Upper lobe of left lung (tissue), 4 donors: Measurements from ENCODE around the gene SPTLC3.

Experiments
- EP300 ChIP-seq, 4 donors: sonication (generic); formaldehyde crosslinking; IDR thresholded peaks; one replicate each; pipeline ENCODE4 v1.5.1; 2017; ENCODE audit warnings: antibody characterized with exemption in 4 of 4, control low read depth in 2 of 4
- POLR2A ChIP-seq, 4 donors: fragments of 450-650 bp; IDR thresholded peaks; one replicate each; pipeline ENCODE4 v1.5.1; 2016 to 2017; ENCODE audit warnings: antibody characterized with exemption in 4 of 4, mild to moderate bottlenecking in 2 of 4
- POLR2AphosphoS5 ChIP-seq, 2 donors: sonication (generic); formaldehyde crosslinking; IDR thresholded peaks; one replicate each; pipeline ENCODE4 v1.5.1; 2017; ENCODE audit warnings: antibody characterized with exemption in 2 of 2
- TF ChIP-seq, protein P1 (sequence below), 6 experiments: fragments of 450-650 bp in 4 of 6; fragments of 200-600 bp in 2 of 6; sonication (generic) in 2 of 6; IDR thresholded peaks; one replicate each; pipeline ENCODE4 v1.5.1; 2016 to 2019; ENCODE audit warnings: antibody characterized with exemption in 6 of 6

DNA sequence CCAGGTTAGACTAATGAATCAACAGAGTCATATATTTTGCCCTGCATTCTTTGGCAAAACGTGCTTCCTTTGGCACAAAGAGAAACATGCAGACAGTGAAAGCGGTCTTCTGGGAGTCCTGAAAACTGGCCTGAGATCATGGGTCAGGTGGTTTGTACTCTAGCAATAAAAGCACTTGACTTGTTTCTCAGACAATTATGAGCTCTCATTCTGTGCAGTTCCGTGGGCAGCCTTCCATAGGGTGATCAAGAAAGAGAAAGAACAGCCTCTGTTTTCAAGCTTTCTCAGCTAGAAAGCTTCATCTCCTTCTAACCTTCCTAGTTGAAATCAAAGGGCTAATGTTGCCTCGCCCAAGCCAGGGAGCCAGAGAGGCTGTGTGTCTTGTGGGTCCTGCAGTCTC is 149.6 kb downstream of the SPTLC3 start:
- TF ChIP-seq POLR2AphosphoS5 (IDR thresholded peaks at IDR 0.05) (no peak), POLR2A (IDR thresholded peaks at IDR 0.05) (no peak), EP300 (IDR thresholded peaks at IDR 0.05) (no peak)
- TF ChIP-seq, protein P1, sequence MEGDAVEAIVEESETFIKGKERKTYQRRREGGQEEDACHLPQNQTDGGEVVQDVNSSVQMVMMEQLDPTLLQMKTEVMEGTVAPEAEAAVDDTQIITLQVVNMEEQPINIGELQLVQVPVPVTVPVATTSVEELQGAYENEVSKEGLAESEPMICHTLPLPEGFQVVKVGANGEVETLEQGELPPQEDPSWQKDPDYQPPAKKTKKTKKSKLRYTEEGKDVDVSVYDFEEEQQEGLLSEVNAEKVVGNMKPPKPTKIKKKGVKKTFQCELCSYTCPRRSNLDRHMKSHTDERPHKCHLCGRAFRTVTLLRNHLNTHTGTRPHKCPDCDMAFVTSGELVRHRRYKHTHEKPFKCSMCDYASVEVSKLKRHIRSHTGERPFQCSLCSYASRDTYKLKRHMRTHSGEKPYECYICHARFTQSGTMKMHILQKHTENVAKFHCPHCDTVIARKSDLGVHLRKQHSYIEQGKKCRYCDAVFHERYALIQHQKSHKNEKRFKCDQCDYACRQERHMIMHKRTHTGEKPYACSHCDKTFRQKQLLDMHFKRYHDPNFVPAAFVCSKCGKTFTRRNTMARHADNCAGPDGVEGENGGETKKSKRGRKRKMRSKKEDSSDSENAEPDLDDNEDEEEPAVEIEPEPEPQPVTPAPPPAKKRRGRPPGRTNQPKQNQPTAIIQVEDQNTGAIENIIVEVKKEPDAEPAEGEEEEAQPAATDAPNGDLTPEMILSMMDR (IDR thresholded peaks at IDR 0.05) = no peak
